ENCODE results near the gene RAB7A.

The RAB7A gene

DNA sequence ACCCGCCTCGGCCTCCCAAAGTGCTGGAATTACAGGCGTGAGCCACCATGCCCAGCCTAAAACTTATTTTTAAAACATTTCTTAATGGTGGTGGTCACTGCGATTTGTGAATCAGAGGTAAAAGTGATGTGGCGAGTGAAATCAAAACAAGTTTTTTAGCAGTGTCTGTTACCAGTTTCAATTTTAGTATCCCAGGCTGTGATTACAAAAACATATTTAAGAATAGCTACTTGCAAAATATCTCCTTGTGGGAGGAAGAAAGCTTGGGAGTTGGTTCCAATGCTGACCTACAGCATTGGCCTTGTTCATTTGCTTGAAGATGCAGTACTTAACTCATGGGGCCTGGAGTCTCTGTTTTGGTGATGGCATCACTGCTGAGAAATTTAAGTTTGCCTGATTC, 4.5 kb downstream of the RAB7A start:
- Histone ChIP-seq H3K36me3 (ENCODE audit: low read length) (no peaks in the 10 kb centered on the region), H3K27ac (ENCODE audit: low read depth, low read length) (no peak overlapping the region), H2AFZ (ENCODE audit: low read depth, low read length, severe bottlenecking) (no peak overlapping the region), H3K9ac (ENCODE audit: low read length) (no peak overlapping the region), H3K4me2 (ENCODE audit: low read depth, low read length, poor library complexity, severe bottlenecking) (no peak overlapping the region), H3K9me2 (replicated peaks; ENCODE audit: insufficient read depth, low read length) (no peaks in the 10 kb centered on the region), H4K20me1 (ENCODE audit: low read depth, low read length) (peaks cover 46% of the 10 kb centered on the region), H3K79me2 (ENCODE audit: insufficient read depth, low read length) (peaks cover 94% of the 10 kb centered on the region), H3K9me3 (ENCODE audit: insufficient read depth, low read length) (no peaks in the 10 kb centered on the region), H3F3A (ENCODE audit: insufficient read depth) (no peaks in the 10 kb centered on the region; the same call in 1 of the 2 replicates), H3K4me3 (ENCODE audit: insufficient read depth, low read length, poor library complexity, severe bottlenecking) (no peak overlapping the region), H3K27me3 (ENCODE audit: low read length) (no peaks in the 10 kb centered on the region)
- TF ChIP-seq EZH2phosphoT487 (conservative IDR thresholded peaks at IDR 0.05; ENCODE audit: low read length) (no peak), CTCF (IDR thresholded peaks at IDR 0.05; ENCODE audit: insufficient read depth, low read length, poor library complexity, severe bottlenecking) (no peak)

DNA sequence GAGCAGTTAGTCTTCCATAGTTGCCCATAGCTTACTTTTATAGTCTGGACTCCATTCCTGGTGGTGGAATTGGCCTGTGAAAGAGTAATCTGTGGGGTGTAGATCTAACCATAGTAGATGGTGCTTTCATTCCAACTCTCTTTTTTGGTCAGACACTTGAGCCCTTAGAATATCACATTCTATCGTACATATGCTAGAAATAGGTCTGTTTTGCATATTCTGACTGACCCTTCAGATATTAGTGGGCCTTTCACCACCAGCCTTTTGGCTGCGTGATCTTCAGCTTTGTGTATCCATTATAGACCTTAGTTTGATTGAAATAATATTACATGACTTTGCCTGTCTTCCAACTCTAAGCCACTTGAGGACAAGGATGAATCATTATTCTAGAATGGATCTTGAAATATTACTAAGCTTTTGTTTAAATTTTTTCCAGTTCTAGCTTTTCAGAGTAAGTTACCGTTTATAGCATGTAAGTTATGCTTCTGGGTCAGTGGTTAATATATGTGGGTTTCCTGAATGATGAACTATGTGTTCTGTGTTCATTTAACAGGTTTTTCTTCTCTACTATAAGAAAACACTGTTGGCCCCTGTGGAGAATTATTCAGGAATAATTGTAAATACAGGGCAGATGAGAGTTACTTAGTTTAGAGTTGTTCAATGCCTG, 8.7 kb downstream of the RAB7A start:
- Histone ChIP-seq H3K9me2 (replicated peaks; ENCODE audit: insufficient read depth, low read length) (no peaks in the 10 kb centered on the region), H3K27ac (ENCODE audit: low read depth, low read length) (no peak overlapping the region), H3F3A (ENCODE audit: insufficient read depth) (no peaks in the 10 kb centered on the region), H3K4me3 (ENCODE audit: insufficient read depth, low read length, poor library complexity, severe bottlenecking) (no peak overlapping the region), H3K27me3 (ENCODE audit: low read length) (no peaks in the 10 kb centered on the region), H3K9me3 (ENCODE audit: insufficient read depth, low read length) (no peaks in the 10 kb centered on the region), H3K79me2 (ENCODE audit: insufficient read depth, low read length) (peaks cover 98% of the 10 kb centered on the region), H3K36me3 (ENCODE audit: low read length) (peaks cover 5% of the 10 kb centered on the region; the same call in 1 of the 2 replicates), H4K20me1 (ENCODE audit: low read depth, low read length) (peaks cover 26% of the 10 kb centered on the region; the same call in 1 of the 2 replicates), H2AFZ (ENCODE audit: low read depth, low read length, severe bottlenecking) (no peak overlapping the region), H3K4me2 (ENCODE audit: low read depth, low read length, poor library complexity, severe bottlenecking) (no peak overlapping the region), H3K9ac (ENCODE audit: low read length) (no peak overlapping the region)
- TF ChIP-seq CTCF (IDR thresholded peaks at IDR 0.05; ENCODE audit: insufficient read depth, low read length, poor library complexity, severe bottlenecking) (no peak), EZH2phosphoT487 (conservative IDR thresholded peaks at IDR 0.05; ENCODE audit: low read length) (no peak)

GRCh38 chr3:128735287-128735686, 9.3 kb downstream of the RAB7A start:
- Histone ChIP-seq H3K4me3 (ENCODE audit: insufficient read depth, low read length, poor library complexity, severe bottlenecking) (no peak overlapping the region), H3K9me2 (replicated peaks; ENCODE audit: insufficient read depth, low read length) (no peaks in the 10 kb centered on the region), H3K9ac (ENCODE audit: low read length) (no peak overlapping the region), H3K9me3 (ENCODE audit: insufficient read depth, low read length) (no peaks in the 10 kb centered on the region), H3K36me3 (ENCODE audit: low read length) (peaks cover 5% of the 10 kb centered on the region; the same call in 1 of the 2 replicates), H3K4me2 (ENCODE audit: low read depth, low read length, poor library complexity, severe bottlenecking) (no peak overlapping the region), H3K27me3 (ENCODE audit: low read length) (no peaks in the 10 kb centered on the region), H3K27ac (ENCODE audit: low read depth, low read length) (no peak overlapping the region), H3F3A (ENCODE audit: insufficient read depth) (no peaks in the 10 kb centered on the region), H3K79me2 (ENCODE audit: insufficient read depth, low read length) (peaks cover 98% of the 10 kb centered on the region), H4K20me1 (ENCODE audit: low read depth, low read length) (peaks cover 25% of the 10 kb centered on the region; the same call in 1 of the 2 replicates), H2AFZ (ENCODE audit: low read depth, low read length, severe bottlenecking) (no peak overlapping the region)
- TF ChIP-seq CTCF (IDR thresholded peaks at IDR 0.05; ENCODE audit: insufficient read depth, low read length, poor library complexity, severe bottlenecking) = no peak
- no peak for TF ChIP-seq EZH2phosphoT487 (conservative IDR thresholded peaks at IDR 0.05; ENCODE audit: low read length)

Data from SU-DHL-6 (cell line).